ENCODE data around the gene CD38. TPM values are rescaled to one million over a fixed set of nuclear protein-coding genes. Genes with fewer than 3 reads are reported as not detected.

Gene CD38
- total RNA-seq, 4 donors from 2014 or later: 0.15 to 0.62 (median 0.39) TPM

- no peaks in the 10 kb centered on the region for H3K9me3 ChIP-seq
- H3K27ac ChIP-seq: no peak overlapping the region
- 82% methylated on average over 3 of the region's 3 CpGs for WGBS
- DNase-seq (ENCODE audit: low spot score in 2 of 2): no peak
- TF ChIP-seq POLR2A (IDR thresholded peaks at IDR 0.05): no peak
- no peak for TF ChIP-seq POLR2AphosphoS5 (IDR thresholded peaks at IDR 0.05)
- TF ChIP-seq EP300 (IDR thresholded peaks at IDR 0.05): no peak
- no peak for TF ChIP-seq CTCF (IDR thresholded peaks at IDR 0.05)
- H3K4me1 ChIP-seq: no peaks in the 10 kb centered on the region
- H3K27me3 ChIP-seq: peaks cover 9% of the 10 kb centered on the region
- no peak overlapping the region for H3K4me3 ChIP-seq
- H3K36me3 ChIP-seq: no peaks in the 10 kb centered on the region
Observed at GRCh38 chr4:15793506-15794363, 15.6 kb downstream of the CD38 start.

- Histone ChIP-seq H3K9me3 (no peaks in the 10 kb centered on the region), H3K36me3 (no peaks in the 10 kb centered on the region), H3K4me3 (no peak overlapping the region), H3K4me1 (no peaks in the 10 kb centered on the region), H3K27ac (no peak overlapping the region), H3K27me3 (peaks cover 9% of the 10 kb centered on the region)
- no peak for TF ChIP-seq CTCF (IDR thresholded peaks at IDR 0.05)
- no peak for TF ChIP-seq POLR2A (IDR thresholded peaks at IDR 0.05)
- DNase-seq (ENCODE audit: low spot score in 2 of 2): no peak
- 74% methylated on average over 2 of the region's 2 CpGs for WGBS
Observed at GRCh38 chr4:15794426-15794825, 16.3 kb downstream of the CD38 start.

GRCh38 chr4:15794905-15795304 is 16.8 kb downstream of the CD38 start:
- TF ChIP-seq POLR2A (IDR thresholded peaks at IDR 0.05) (no peak), EP300 (IDR thresholded peaks at IDR 0.05) (no peak), CTCF (IDR thresholded peaks at IDR 0.05) (no peak), POLR2AphosphoS5 (IDR thresholded peaks at IDR 0.05) (no peak)
- Histone ChIP-seq H3K27ac (no peak overlapping the region), H3K4me3 (no peak overlapping the region), H3K4me1 (no peaks in the 10 kb centered on the region), H3K36me3 (no peaks in the 10 kb centered on the region), H3K27me3 (peaks cover 12% of the 10 kb centered on the region), H3K9me3 (no peaks in the 10 kb centered on the region)
- no peak for DNase-seq (ENCODE audit: low spot score in 2 of 2)
- WGBS: 66% methylated on average over 1 of the region's 1 CpG

- Histone ChIP-seq H3K4me1 (no peaks in the 10 kb centered on the region), H3K9me3 (no peaks in the 10 kb centered on the region), H3K36me3 (no peaks in the 10 kb centered on the region), H3K27me3 (peaks cover 13% of the 10 kb centered on the region), H3K27ac (no peak overlapping the region), H3K4me3 (no peak overlapping the region)
- DNase-seq (ENCODE audit: low spot score in 2 of 2): no peak
- TF ChIP-seq EP300 (IDR thresholded peaks at IDR 0.05): no peak
- TF ChIP-seq CTCF (IDR thresholded peaks at IDR 0.05): no peak
- TF ChIP-seq POLR2AphosphoS5 (IDR thresholded peaks at IDR 0.05): no peak
- no peak for TF ChIP-seq POLR2A (IDR thresholded peaks at IDR 0.05)
- 93% methylated on average over 5 of the region's 5 CpGs for WGBS
Observed at GRCh38 chr4:15797320-15797719, 19.2 kb downstream of the CD38 start.

- Histone ChIP-seq H3K4me3 (no peak overlapping the region), H3K4me1 (no peaks in the 10 kb centered on the region), H3K36me3 (no peaks in the 10 kb centered on the region), H3K27ac (no peak overlapping the region), H3K27me3 (peaks cover 13% of the 10 kb centered on the region), H3K9me3 (no peaks in the 10 kb centered on the region)
- no peak for DNase-seq (ENCODE audit: low spot score in 2 of 2)
- TF ChIP-seq POLR2AphosphoS5 (IDR thresholded peaks at IDR 0.05) (no peak), EP300 (IDR thresholded peaks at IDR 0.05) (no peak), CTCF (IDR thresholded peaks at IDR 0.05) (no peak), POLR2A (IDR thresholded peaks at IDR 0.05) (no peak)
- 73% methylated on average over 4 of the region's 4 CpGs for WGBS
Observed at GRCh38 chr4:15799141-15799540, 21.0 kb downstream of the CD38 start.

Data from suprapubic skin (tissue), 4 donors.